Activated CD4-positive, alpha-beta T cell treated with anti-CD3 and anti-CD28 coated beads, Interleukin-2, amount 10 ng/mL, durations not matched to agents 7 days and 5 days (primary cell): ENCODE data around the gene DENND5A. TPM values are rescaled to one million over a fixed set of nuclear protein-coding genes. Genes with fewer than 3 reads are reported as not detected.
"Not testable (repeated sequence)": the region's sequence is repeated elsewhere in the genome, so short reads cannot be mapped to it uniquely, and the experiment has no call there.

Experiments used
- CTCF ChIA-PET: fragments of 350-600 bp; sonication (Branson Sonifier 250); formaldehyde crosslinking; loops from one replicate; lab custom pipeline; 2021; ENCODE audit warnings: antibody characterized with exemption; lab: Charles Lee
- POLR2A ChIA-PET: fragments of 350-600 bp; sonication (Branson Sonifier 250); formaldehyde crosslinking; loops from one replicate; lab custom pipeline; 2021; ENCODE audit warnings: antibody characterized with exemption; lab: Charles Lee
- DNase-seq: peaks from one replicate; pipeline ENCODE4 v3.0.0-alpha.2; 2020
- H3K27ac Mint-ChIP-seq: one replicate; pipeline ENCODE4 v1.8.0; 2021; ENCODE audit warnings: mild to moderate bottlenecking, moderate library complexity, mixed read lengths
- H3K27me3 Mint-ChIP-seq: one replicate; pipeline ENCODE4 v1.8.0; 2021; ENCODE audit warnings: mixed read lengths
- H3K36me3 Mint-ChIP-seq: one replicate; pipeline ENCODE4 v1.8.0; 2021; ENCODE audit warnings: low read depth, mixed read lengths
- H3K4me1 Mint-ChIP-seq: one replicate; pipeline ENCODE4 v1.8.0; 2021; ENCODE audit warnings: mixed read lengths
- H3K4me3 Mint-ChIP-seq: one replicate; pipeline ENCODE4 v1.8.0; 2021; ENCODE audit warnings: mild to moderate bottlenecking, moderate library complexity, mixed read lengths
- H3K9me3 Mint-ChIP-seq: one replicate; pipeline ENCODE4 v1.8.0; 2021; ENCODE audit warnings: mixed read lengths
- total RNA-seq, 2 experiments: library from RNA; stranded (reverse); gene quantifications; one replicate each; pipeline ENCODE4 v1.2.3, GENCODE V29; 2021

The DENND5A gene
- total RNA-seq, 2 experiments from 2014 or later: 70.2 to 93.5 TPM

DNA sequence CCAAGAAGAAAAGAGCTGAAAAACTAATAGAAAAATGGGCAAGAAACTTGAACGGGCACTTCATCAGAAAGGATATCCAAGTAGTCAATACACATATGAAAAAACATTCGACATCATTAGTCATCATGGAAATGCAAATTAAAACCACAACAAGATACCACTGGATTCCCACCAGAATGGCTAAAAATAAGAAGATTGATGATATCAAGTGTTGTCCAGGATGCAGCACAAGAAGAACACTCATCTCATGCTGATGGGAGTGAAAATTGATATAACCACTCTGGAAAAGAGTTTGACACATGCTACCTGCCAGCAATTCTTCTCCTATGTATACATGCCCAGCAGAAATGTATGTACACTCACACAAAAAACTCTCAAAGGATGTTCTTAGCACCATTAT, 146.9 kb downstream of the DENND5A start:
- H3K36me3 Mint-ChIP-seq: peaks cover 2% of the 10 kb centered on the region
- DNase-seq: no peak
- peaks cover under 1% of the 10 kb centered on the region for H3K27me3 Mint-ChIP-seq
- ChIA-PET CTCF (interaction anchor here (1.0 to 1.5 kb wide), 2 partner anchors 11 to 19 kb away, joined by 3 read pairs; no protein-coding TSS in a partner anchor), POLR2A (no interaction called here)
- no peak overlapping the region for H3K27ac Mint-ChIP-seq
- H3K9me3 Mint-ChIP-seq: peaks cover 7% of the 10 kb centered on the region
- H3K4me3 Mint-ChIP-seq: no peak overlapping the region
- H3K4me1 Mint-ChIP-seq: no peaks in the 10 kb centered on the region

DNA sequence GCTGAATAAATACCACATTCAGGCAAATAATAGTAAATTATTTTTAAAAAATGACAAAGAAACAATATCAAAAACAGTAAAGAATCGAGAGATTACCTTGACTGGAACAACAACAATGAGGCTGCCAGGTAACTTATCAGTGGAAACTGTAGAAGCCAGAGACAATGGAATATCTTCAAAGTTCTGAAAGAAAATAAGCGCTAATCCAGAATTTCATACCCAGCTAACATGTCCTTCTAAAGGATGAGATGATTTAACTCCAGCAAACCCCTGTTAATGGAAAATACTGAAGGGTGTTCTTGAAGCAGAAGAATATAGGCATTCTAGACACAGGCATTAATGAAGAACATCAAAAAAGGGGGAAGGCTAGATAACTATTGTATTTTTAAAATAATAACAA, 153.1 kb downstream of the DENND5A start:
- ChIA-PET POLR2A (no interaction called here), CTCF (no interaction called here)
- no peak for DNase-seq
- H3K27ac Mint-ChIP-seq: no peak overlapping the region
- H3K27me3 Mint-ChIP-seq: no peaks in the 10 kb centered on the region
- peaks cover 2% of the 10 kb centered on the region for H3K36me3 Mint-ChIP-seq
- H3K4me1 Mint-ChIP-seq: no peaks in the 10 kb centered on the region
- H3K4me3 Mint-ChIP-seq: no peak overlapping the region
- peaks cover 19% of the 10 kb centered on the region for H3K9me3 Mint-ChIP-seq

DNA sequence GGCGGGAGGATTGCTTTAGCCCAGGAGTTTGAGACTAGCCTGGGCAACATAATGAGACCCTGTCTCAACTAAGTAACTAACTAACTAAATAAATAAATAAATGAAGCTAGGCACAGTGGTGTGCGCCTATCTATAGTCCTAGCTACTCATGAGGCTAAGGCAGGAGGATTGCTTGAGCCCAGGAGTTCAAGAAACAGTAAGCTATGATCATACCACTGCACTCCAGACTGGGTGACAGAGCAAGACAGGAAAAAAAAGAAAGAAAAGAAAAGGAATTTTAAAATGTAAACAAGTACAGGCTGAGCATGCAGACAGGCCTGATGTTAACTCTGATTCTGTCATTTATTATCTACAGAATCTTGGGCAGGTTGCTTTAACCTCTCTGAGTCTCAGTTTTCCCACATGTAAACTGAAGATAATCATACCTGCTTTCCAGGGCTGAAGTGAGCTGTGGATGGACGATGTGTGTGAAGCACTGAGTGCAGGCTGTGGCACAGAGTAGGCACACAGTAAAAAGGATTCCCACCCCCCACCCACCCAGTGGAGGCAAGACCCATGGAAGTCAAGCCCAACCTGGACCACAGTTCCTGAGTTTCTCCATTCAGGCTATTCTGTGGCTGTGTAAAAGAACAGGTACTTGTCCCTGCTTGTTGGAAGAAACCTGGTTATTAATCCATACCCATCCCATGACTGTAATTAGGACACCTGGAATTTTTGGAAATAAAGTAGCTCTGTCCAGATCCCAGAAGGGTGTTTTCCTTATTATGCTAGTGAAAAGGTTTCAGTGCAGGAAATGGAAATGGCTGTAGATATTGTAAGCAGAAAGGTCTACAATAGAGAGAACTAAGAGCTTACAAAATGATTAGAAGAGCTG, 155.1 kb downstream of the DENND5A start:
- Mint-ChIP-seq H3K4me3 (no peak overlapping the region), H3K27ac (no peak overlapping the region), H3K9me3 (peaks cover 19% of the 10 kb centered on the region), H3K36me3 (no peaks in the 10 kb centered on the region), H3K27me3 (peaks cover 11% of the 10 kb centered on the region), H3K4me1 (no peaks in the 10 kb centered on the region)
- CTCF ChIA-PET: interaction anchor here (0.9 to 2.1 kb wide), 4 partner anchors 15 to 30 kb away, joined by 3 to 6 read pairs (median 3); no protein-coding TSS in a partner anchor
- POLR2A ChIA-PET: no interaction called here
- DNase-seq: no peak

DNA sequence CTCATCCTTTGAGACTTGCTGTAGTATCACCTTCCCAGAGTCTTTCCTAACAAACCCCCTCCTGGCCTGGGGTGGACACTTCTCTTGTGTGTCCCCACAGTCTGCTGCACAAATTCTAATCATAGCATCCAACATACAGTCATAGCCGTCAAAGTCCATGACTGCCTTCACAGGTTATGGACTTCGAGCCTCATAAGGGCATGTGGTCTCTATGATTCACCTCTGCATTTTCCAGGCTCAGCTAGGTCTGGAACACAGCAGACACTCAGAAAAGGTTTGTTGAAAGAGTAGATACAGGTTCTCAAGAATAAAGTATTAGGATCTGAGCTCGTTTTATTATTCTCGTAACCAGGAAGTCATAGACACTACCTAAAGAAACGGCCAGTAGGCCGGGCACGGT, 160.6 kb downstream of the DENND5A start:
- ChIA-PET POLR2A (no interaction called here), CTCF (no interaction called here)
- Mint-ChIP-seq H3K9me3 (no peaks in the 10 kb centered on the region), H3K27ac (no peak overlapping the region), H3K4me3 (no peak overlapping the region), H3K27me3 (peaks cover 20% of the 10 kb centered on the region), H3K4me1 (no peaks in the 10 kb centered on the region), H3K36me3 (no peaks in the 10 kb centered on the region)
- DNase-seq: no peak

DNA sequence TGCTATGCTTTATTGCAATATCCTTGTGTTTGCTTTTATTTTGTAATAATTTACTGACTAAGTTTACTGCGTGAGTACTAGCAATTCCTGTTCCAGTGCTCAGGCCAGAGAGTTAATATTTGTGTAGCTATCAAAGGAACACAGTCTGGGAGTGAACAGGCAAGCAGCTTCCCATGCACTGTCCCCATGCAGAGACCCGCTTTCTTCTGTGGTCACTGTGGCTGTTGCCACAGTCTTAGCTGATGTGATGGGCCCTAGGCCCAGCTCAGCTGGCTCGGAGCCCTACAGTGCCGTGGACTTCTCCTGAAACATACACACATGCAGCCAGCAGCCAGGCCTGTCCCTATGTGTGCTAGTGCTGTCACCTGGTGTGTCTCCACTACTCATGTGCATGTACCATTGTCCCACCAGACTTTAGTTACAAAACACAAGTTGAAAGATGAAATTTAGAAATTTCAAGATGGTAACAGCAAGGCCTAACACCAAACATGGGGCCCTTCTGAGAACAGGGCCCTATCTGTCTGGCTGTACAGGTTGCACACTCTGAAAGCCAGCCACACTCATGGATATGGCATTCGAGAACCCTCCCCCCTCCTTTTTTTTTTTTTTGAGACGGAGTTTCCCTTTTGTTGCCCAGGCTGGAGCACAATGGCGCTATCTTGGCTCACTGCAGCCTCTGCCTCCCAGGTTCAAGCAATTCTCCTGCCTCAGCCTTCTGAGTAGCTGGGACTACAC, 161.4 kb downstream of the DENND5A start:
- POLR2A ChIA-PET: no interaction called here
- Mint-ChIP-seq H3K4me3 (no peak overlapping the region), H3K27ac (no peak overlapping the region), H3K9me3 (no peaks in the 10 kb centered on the region), H3K4me1 (no peaks in the 10 kb centered on the region), H3K36me3 (no peaks in the 10 kb centered on the region), H3K27me3 (peaks cover 25% of the 10 kb centered on the region)
- no peak for DNase-seq
- CTCF ChIA-PET: interaction anchor here (1.6 kb wide), 1 partner anchor 26 kb away, joined by 3 read pairs; no protein-coding TSS in a partner anchor

DNA sequence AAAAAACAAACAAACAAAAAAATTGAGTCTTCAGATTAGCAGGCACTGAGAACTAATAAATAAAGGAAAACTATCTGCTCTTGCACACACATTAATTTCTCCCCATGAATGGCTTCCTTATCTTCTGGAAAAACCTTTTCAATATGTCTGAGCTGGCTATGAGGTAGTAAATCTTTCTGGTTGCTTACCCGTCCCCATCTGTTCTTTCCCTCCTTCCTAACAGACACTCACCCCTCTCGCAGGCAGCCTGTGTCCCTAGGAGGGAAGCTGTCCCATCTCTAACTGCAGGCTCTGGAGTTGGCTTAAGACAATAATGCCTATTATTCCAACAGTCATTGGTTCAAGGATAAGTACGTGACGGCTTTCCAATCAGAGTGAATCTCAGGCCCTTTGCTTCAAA, 165.5 kb downstream of the DENND5A start:
- Mint-ChIP-seq H3K27me3 (peaks cover 19% of the 10 kb centered on the region), H3K4me3 (no peak overlapping the region), H3K9me3 (no peaks in the 10 kb centered on the region), H3K36me3 (no peaks in the 10 kb centered on the region), H3K4me1 (no peaks in the 10 kb centered on the region), H3K27ac (no peak overlapping the region)
- POLR2A ChIA-PET: interaction anchor here (0.6 to 0.7 kb wide), 2 partner anchors 45 to 1489 kb away, joined by 3 to 5 read pairs; no protein-coding TSS in a partner anchor
- CTCF ChIA-PET: interaction anchor here (1.4 kb wide), 1 partner anchor 11 kb away, joined by 4 read pairs; no protein-coding TSS in a partner anchor
- no peak for DNase-seq

DNA sequence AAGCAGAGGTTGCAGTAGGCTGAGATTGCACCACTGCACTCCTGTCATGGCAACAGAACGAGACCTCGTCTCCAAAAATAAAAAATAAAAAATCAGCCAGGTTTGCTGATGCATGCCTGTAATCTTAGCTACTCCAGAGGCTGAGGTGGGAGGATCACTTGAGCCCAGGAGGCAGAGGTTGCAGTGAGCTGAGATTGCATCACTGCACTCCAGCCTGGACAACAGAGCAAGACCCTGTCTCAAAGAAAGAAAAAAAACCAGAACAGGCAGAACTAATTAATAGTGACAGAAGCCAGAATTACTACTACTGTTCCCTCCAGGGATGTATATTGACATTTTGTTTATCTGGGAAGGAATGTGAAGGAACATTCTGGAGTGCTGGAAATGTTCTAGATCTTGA, 166.7 kb downstream of the DENND5A start:
- H3K4me1 Mint-ChIP-seq, H3K36me3 Mint-ChIP-seq, DNase-seq, H3K4me3 Mint-ChIP-seq, H3K27ac Mint-ChIP-seq, H3K9me3 Mint-ChIP-seq, CTCF ChIA-PET, POLR2A ChIA-PET: not testable (repeated sequence)
- H3K27me3 Mint-ChIP-seq: peaks cover 23% of the 10 kb centered on the region

DNA sequence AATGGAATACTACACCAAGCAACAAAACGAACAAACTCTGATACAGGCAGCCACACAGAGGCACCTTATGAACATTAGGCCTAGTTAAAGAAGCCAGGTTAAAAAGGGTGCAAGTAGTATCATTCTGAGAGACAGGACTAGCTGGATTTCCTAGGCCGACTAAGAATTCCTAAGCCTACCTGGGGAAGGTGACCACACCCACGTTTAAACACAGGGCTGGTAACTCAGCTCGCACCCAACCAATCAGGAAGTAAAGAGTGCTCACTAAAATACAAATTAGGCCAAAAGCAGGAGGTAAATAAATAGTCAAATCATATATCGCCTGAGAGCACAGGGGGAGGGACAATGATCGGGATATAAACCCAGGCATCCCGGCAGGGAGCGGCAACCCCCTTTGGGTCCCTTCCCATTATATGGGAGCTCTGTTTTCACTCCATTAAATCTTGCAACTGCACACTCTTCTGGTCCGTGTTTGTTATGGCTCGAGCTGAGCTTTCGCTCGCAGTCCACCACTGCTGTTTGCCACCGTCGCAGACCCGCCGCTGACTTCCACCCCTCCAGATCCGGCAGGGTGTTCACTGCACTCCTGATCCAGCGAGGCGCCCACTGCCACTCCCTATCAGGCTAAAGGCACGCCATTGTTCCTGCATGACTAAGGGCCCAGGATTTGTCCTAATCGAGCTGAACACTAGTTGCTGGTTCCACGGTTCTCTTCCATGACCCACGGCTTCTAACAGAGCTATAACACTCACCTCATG, 167.8 kb downstream of the DENND5A start:
- H3K27ac Mint-ChIP-seq, H3K4me1 Mint-ChIP-seq, H3K9me3 Mint-ChIP-seq, H3K36me3 Mint-ChIP-seq, POLR2A ChIA-PET, H3K4me3 Mint-ChIP-seq, DNase-seq: not testable (repeated sequence)
- CTCF ChIA-PET: interaction anchor here (0.9 kb wide), 1 partner anchor 33 kb away, joined by 3 read pairs; no protein-coding TSS in a partner anchor
- H3K27me3 Mint-ChIP-seq: peaks cover 34% of the 10 kb centered on the region

DNA sequence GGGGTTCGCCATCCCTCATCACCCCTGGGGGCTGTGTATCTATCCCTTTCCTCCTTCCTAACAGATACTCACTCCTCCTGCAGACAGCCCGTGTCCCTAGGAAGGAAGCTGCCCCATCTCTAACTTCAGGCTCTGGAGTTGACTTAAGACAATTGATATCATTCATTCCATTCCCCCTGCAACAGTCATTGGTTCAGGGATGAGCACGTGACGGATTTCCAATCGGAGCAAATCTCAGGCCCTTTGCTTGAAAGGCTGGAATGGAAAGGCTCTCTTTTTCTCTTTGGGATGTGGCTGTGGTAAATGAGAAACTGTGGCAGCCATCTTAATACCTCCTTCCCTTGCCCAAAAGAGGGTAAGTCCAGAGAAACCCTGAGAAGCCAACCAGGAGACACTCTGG, 168.7 kb downstream of the DENND5A start:
- H3K4me1 Mint-ChIP-seq: no peaks in the 10 kb centered on the region
- H3K36me3 Mint-ChIP-seq: no peaks in the 10 kb centered on the region
- no peak for DNase-seq
- no peak overlapping the region for H3K27ac Mint-ChIP-seq
- peaks cover 40% of the 10 kb centered on the region for H3K27me3 Mint-ChIP-seq
- no peaks in the 10 kb centered on the region for H3K9me3 Mint-ChIP-seq
- CTCF ChIA-PET: interaction anchor here (0.5 to 1.0 kb wide), 3 partner anchors 11 to 137 kb away, joined by 3 to 5 read pairs (median 4); no protein-coding TSS in a partner anchor
- POLR2A ChIA-PET: no interaction called here
- no peak overlapping the region for H3K4me3 Mint-ChIP-seq

DNA sequence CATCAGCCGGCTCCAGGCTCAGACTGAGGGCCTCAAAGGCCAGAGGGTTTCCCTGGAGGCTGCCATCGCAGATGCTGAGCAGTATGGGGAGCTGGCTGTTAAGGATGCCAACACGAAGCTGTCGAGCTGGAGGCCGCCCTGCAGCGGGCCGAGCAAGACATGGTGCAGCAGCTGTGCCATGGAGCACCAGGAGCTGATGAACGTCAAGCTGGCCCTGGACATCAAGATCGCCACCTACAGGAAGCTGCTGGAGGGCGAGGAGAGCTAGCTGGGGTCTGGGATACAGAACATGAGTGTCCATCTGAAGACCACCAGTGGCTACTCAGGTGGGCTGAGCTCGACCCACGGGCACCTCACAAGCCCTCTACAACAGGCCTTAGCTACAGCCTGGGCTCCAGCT, 169.7 kb downstream of the DENND5A start:
- no peaks in the 10 kb centered on the region for H3K4me1 Mint-ChIP-seq
- DNase-seq: no peak
- no peak overlapping the region for H3K27ac Mint-ChIP-seq
- H3K9me3 Mint-ChIP-seq: no peaks in the 10 kb centered on the region
- CTCF ChIA-PET: interaction anchor here (0.6 to 1.3 kb wide), 7 partner anchors 15 to 517 kb away, joined by 3 to 6 read pairs (median 3); no protein-coding TSS in a partner anchor
- POLR2A ChIA-PET: interaction anchor here (0.6 kb wide), 1 partner anchor 338 kb away, joined by 3 read pairs; no protein-coding TSS in a partner anchor
- no peaks in the 10 kb centered on the region for H3K36me3 Mint-ChIP-seq
- H3K4me3 Mint-ChIP-seq: no peak overlapping the region
- H3K27me3 Mint-ChIP-seq: peaks cover 37% of the 10 kb centered on the region

DNA sequence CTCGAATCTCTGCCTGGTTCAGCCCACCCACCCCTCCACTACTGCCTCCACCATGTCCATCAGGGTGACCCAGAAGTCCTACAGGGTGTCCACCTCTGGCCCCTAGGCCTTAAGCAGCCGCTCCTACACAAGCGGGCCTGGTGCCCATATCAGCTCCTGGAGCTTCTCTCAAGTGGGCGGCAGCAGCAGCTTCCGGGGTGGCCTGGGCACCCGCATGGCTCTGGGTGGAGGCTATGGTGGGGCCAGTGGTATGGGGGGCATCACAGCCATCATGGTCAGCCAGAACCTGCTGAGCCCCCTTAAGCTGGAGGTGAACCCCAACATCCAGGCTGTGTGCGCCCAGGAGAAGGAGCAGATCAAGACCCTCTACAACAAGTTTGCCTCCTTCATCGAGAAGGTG, 170.7 kb downstream of the DENND5A start:
- CTCF ChIA-PET: interaction anchor here (0.5 to 1.4 kb wide), 2 partner anchors 67 to 96 kb away, joined by 4 read pairs; no protein-coding TSS in a partner anchor
- POLR2A ChIA-PET: no interaction called here
- Mint-ChIP-seq H3K4me3 (no peak overlapping the region), H3K36me3 (no peaks in the 10 kb centered on the region), H3K9me3 (no peaks in the 10 kb centered on the region), H3K4me1 (peaks cover 2% of the 10 kb centered on the region), H3K27ac (no peak overlapping the region), H3K27me3 (peaks cover 44% of the 10 kb centered on the region)
- no peak for DNase-seq
